ENCODE data around the gene NFAM1.

NFAM1 gene

DNA sequence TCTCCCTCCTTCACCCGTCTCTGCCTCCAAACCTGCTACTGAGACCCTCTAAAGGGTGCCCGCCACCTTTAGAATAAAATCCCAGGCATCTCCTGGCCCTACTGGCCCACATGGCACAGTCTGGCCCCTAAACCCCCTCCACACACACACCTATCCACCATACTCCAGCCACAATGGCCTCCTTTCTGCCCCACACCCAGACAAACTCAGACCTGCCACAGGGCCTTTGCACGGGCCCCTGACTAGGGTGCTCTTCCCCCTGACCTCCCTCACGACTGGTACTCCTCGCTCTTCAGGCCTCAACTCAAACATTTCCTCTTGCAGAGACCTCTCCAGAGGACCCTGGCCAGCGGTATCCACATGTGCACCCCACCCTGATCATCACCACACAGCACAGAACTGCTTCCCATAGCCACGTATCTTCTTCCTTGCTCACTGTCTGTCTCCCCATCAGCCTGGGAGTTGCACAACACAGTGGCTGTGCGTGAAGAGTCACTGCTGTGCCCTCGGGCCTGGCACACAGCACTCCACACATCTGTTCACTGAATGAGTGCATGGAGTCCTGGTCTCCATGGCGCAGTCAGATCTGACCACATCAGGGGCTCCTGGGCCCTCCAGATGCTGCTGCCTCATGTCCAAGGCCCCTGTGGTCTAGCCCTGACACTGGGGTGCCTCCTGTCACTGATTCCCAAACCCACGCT, 95.5 kb downstream of the NFAM1 start:
- no peak for TF ChIP-seq JUND (IDR thresholded peaks at IDR 0.05; ENCODE audit: low read depth)
- in situ Hi-C loops (cut with HindIII; ENCODE audit: low pct_unique_long_range_greater_than_20kb, low sequenced_read_pairs) = no loop called here
- no peak for DNase-seq (ENCODE audit: low read depth in 1 of 2, low spot score in 1 of 2)

GRCh38 chr22:42335839-42336378, 96.3 kb downstream of the NFAM1 start:
- DNase-seq (ENCODE audit: low read depth in 1 of 2, low spot score in 1 of 2) = no peak
- no peak for TF ChIP-seq JUND (IDR thresholded peaks at IDR 0.05; ENCODE audit: low read depth)
- in situ Hi-C loops (cut with HindIII; ENCODE audit: low pct_unique_long_range_greater_than_20kb, low sequenced_read_pairs) = no loop called here

GRCh38 chr22:42334875-42335512, 97.2 kb downstream of the NFAM1 start:
- TF ChIP-seq JUND (IDR thresholded peaks at IDR 0.05; ENCODE audit: low read depth) = no peak
- in situ Hi-C loops (cut with HindIII; ENCODE audit: low pct_unique_long_range_greater_than_20kb, low sequenced_read_pairs) = no loop called here
- DNase-seq (ENCODE audit: low read depth in 1 of 2, low spot score in 1 of 2) = no peak

DNA sequence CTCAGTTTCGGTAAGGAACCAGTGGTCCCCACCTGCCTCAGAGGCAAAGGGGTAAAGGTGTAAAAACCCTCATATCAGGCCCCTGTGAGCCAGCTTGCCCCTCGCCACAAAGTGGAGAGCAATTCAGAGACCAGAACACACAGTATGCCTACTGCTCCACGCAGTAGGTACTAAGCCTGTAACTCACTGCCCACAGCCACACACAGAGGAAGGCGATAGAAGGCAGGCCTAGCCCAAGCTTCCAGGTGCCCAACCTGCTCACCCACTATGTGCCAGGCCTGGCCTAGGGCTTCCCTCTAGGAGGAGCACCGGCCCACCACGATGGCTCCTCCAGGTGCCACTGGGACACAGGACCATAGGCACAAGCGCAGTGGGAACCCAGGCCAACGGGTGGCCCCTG, 98.7 kb downstream of the NFAM1 start:
- in situ Hi-C loops (cut with HindIII; ENCODE audit: low pct_unique_long_range_greater_than_20kb, low sequenced_read_pairs) = no loop called here
- no peak for TF ChIP-seq JUND (IDR thresholded peaks at IDR 0.05; ENCODE audit: low read depth)
- DNase-seq (ENCODE audit: low read depth in 1 of 2, low spot score in 1 of 2) = no peak

DNA sequence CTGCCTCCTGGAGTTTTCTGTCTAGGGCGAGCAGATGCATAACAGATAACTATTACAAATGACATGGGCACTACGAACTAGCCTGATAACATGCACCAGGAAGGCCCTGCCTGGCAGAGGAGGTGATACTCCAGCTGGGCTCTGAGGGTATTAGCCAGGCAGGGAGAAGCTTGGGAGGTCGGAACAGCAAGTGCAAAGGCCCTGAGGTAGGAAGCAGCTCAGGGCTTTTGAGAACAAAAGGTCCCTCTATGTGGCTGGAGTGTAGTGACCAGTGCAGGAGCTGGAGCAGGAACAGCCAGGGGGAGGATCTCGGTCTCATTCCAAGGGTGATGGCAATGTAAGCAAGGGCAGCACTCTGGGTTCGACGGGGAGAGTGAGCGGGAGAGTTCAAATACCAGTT, 100.1 kb downstream of the NFAM1 start:
- TF ChIP-seq JUND (IDR thresholded peaks at IDR 0.05; ENCODE audit: low read depth) = no peak
- in situ Hi-C loops (cut with HindIII; ENCODE audit: low pct_unique_long_range_greater_than_20kb, low sequenced_read_pairs) = no loop called here
- no peak for DNase-seq (ENCODE audit: low read depth in 1 of 2, low spot score in 1 of 2)

- in situ Hi-C loops (cut with HindIII; ENCODE audit: low pct_unique_long_range_greater_than_20kb, low sequenced_read_pairs) = no loop called here
- DNase-seq (ENCODE audit: low read depth in 1 of 2, low spot score in 1 of 2) = no peak
- TF ChIP-seq JUND (IDR thresholded peaks at IDR 0.05; ENCODE audit: low read depth) = no peak
Observed at GRCh38 chr22:42331014-42331413, 101.2 kb downstream of the NFAM1 start.
